ENCODE results near the gene ZNF625. TPM values are rescaled to one million over a fixed set of nuclear protein-coding genes. Genes with fewer than 3 reads are reported as not detected.
"Not testable (repeated sequence)": the region's sequence is repeated elsewhere in the genome, so short reads cannot be mapped to it uniquely, and the experiment has no call there.

Gene ZNF625
- total and polyA plus RNA-seq, 2 experiments from 2014 or later: 2.3 to 10.3 TPM

DNA sequence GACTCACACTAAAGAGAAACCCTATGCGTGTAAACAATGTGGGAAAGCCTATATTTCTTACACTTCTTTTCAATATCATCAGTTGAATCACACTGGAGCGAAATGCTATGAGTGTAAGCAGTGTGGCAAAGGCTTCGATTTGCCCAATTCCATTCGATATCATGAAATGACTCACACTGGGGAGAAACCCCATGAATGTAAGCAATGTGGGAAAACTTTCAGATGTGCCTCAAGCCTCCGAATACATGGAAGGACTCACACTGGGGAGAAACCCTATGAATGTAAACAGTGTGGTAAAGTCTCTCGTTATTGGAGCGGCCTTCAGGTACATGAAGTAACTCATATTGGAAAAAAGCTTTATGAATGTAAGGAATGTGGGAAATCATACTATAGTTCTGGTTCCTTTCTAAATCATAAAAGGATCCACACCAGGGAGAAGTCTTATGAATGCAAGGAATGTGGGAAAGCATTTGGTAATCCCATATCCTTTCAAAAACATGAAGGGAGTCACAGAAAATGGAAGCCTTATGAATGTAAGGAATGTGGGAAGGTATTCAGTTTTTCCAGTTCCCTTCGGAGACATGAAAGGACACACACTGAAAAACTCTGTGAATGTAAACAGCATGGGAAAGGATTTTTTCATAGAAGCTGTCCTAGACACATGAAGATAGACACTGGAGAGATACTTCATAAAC is 44.4 kb downstream of the ZNF625 start:
- no peak for DNase-seq (ENCODE audit: low spot score)
- peaks cover 4% of the 10 kb centered on the region for H3K9me3 ChIP-seq (ENCODE audit: low read depth)
- H3K27ac ChIP-seq: no peak overlapping the region
- H3K79me2 ChIP-seq: no peaks in the 10 kb centered on the region
- H4K20me1 ChIP-seq (ENCODE audit: insufficient read depth, poor library complexity, severe bottlenecking): no peaks in the 10 kb centered on the region
- TF ChIP-seq EZH2phosphoT487 (IDR thresholded peaks at IDR 0.05; ENCODE audit: low read depth, severe bottlenecking, unreplicated experiment): no peak
- TF ChIP-seq, protein P1, sequence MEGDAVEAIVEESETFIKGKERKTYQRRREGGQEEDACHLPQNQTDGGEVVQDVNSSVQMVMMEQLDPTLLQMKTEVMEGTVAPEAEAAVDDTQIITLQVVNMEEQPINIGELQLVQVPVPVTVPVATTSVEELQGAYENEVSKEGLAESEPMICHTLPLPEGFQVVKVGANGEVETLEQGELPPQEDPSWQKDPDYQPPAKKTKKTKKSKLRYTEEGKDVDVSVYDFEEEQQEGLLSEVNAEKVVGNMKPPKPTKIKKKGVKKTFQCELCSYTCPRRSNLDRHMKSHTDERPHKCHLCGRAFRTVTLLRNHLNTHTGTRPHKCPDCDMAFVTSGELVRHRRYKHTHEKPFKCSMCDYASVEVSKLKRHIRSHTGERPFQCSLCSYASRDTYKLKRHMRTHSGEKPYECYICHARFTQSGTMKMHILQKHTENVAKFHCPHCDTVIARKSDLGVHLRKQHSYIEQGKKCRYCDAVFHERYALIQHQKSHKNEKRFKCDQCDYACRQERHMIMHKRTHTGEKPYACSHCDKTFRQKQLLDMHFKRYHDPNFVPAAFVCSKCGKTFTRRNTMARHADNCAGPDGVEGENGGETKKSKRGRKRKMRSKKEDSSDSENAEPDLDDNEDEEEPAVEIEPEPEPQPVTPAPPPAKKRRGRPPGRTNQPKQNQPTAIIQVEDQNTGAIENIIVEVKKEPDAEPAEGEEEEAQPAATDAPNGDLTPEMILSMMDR (IDR thresholded peaks at IDR 0.05; ENCODE audit: poor library complexity): no peak
- no peak for TF ChIP-seq EZH2 (IDR thresholded peaks at IDR 0.05; ENCODE audit: borderline replicate concordance)
- H3K4me1 ChIP-seq (ENCODE audit: insufficient read depth): no peaks in the 10 kb centered on the region
- WGBS (ENCODE audit: low lambda C conversion rate, missing lambda C conversion rate): 95% methylated on average over 8 of the region's 8 CpGs
- no peak overlapping the region for H2AFZ ChIP-seq
- no peak overlapping the region for H3K4me3 ChIP-seq
- H3K36me3 ChIP-seq (replicated peaks; ENCODE audit: insufficient read depth, low read depth): peaks cover 6% of the 10 kb centered on the region
- no peak overlapping the region for H3K4me2 ChIP-seq
- no peaks in the 10 kb centered on the region for H3K9me2 ChIP-seq (replicated peaks; ENCODE audit: insufficient read depth)
- no peaks in the 10 kb centered on the region for H3K27me3 ChIP-seq

DNA sequence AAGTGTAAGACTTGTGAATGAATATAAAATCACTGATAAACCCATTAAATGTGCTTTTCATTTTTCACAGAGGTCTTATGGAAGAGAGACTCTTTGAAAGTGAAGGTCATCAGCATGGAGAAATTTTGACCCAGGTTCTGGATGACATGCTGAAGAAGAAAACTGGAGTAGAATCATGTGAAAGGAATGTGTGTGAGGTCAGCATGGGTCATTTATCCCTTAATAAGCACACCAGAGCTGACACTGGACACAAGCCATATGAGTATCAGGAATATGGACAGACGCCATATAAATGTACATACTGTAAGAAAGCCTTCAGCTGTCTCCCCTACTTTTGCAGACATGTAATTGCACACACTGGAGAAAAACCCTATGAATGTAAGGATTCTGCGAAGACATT is 45.4 kb downstream of the ZNF625 start:
- Histone ChIP-seq H3K36me3 (replicated peaks; ENCODE audit: insufficient read depth, low read depth) (peaks cover 6% of the 10 kb centered on the region), H3K79me2 (no peaks in the 10 kb centered on the region), H2AFZ (no peak overlapping the region), H4K20me1 (ENCODE audit: insufficient read depth, poor library complexity, severe bottlenecking) (no peaks in the 10 kb centered on the region), H3K4me1 (ENCODE audit: insufficient read depth) (no peaks in the 10 kb centered on the region), H3K4me2 (no peak overlapping the region), H3K9me3 (ENCODE audit: low read depth) (peaks cover 4% of the 10 kb centered on the region), H3K4me3 (no peak overlapping the region), H3K27ac (no peak overlapping the region), H3K27me3 (no peaks in the 10 kb centered on the region), H3K9me2 (replicated peaks; ENCODE audit: insufficient read depth) (no peaks in the 10 kb centered on the region)
- TF ChIP-seq, protein P1 (IDR thresholded peaks at IDR 0.05; ENCODE audit: poor library complexity): no peak
- no peak for TF ChIP-seq EZH2 (IDR thresholded peaks at IDR 0.05; ENCODE audit: borderline replicate concordance)
- no peak for TF ChIP-seq EZH2phosphoT487 (IDR thresholded peaks at IDR 0.05; ENCODE audit: low read depth, severe bottlenecking, unreplicated experiment)
- 50% methylated on average over 2 of the region's 2 CpGs for WGBS (ENCODE audit: low lambda C conversion rate, missing lambda C conversion rate)
- no peak for DNase-seq (ENCODE audit: low spot score)

DNA sequence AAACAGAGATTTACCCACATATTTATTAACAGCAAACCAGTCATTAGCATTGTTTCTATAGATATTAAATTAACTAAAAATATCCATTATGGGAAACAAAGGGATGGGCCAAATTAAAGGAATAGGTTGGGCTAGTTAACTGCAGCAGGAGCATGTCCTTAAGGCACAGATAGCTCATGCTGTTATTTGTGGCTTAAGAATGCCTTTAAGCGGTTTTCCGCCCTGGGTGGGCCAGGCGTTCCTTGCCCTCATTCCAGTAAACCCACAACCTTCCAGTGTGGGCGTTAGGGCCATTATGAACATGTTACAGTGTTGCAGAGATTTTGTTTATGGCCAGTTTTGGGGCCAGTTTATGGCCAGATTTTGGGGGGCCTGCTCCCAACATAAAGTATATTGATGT is 52.6 kb downstream of the ZNF625 start:
- H2AFZ ChIP-seq; H3K4me2 ChIP-seq; H3K9me2 ChIP-seq (replicated peaks; ENCODE audit: insufficient read depth); H3K4me3 ChIP-seq; H4K20me1 ChIP-seq (ENCODE audit: insufficient read depth, poor library complexity, severe bottlenecking); H3K27me3 ChIP-seq; H3K4me1 ChIP-seq (ENCODE audit: insufficient read depth); H3K36me3 ChIP-seq (replicated peaks; ENCODE audit: insufficient read depth, low read depth); DNase-seq (ENCODE audit: low spot score); H3K79me2 ChIP-seq; H3K27ac ChIP-seq; H3K9me3 ChIP-seq (ENCODE audit: low read depth): not testable (repeated sequence)
- 92% methylated on average over 4 of the region's 4 CpGs for WGBS (ENCODE audit: low lambda C conversion rate, missing lambda C conversion rate)

DNA sequence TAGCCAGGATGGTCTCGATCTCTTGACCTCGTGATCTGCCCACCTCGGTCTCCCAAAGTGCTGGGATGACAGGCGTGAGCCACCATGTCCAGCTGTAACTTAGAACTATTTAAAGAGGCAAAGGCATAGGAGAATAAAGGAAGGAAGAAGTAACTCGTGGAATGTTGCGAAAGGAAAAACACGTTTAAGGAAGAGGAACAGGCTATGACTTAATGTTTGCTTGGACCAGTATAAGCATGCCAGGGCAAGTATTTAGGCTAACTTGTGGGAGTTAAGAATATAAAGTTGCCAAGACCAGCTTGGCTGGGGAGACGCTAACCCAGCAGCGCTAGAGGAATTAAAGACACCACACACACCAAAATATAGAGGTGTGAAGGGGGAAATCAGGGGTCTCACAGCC is 58.5 kb downstream of the ZNF625 start:
- DNase-seq (ENCODE audit: low spot score): no peak
- Histone ChIP-seq H3K9me3 (ENCODE audit: low read depth) (no peaks in the 10 kb centered on the region), H4K20me1 (ENCODE audit: insufficient read depth, poor library complexity, severe bottlenecking) (no peaks in the 10 kb centered on the region), H3K27ac (no peak overlapping the region), H3K9me2 (replicated peaks; ENCODE audit: insufficient read depth) (no peaks in the 10 kb centered on the region), H3K4me1 (ENCODE audit: insufficient read depth) (peaks cover 4% of the 10 kb centered on the region), H3K4me3 (no peak overlapping the region), H2AFZ (no peak overlapping the region), H3K4me2 (no peak overlapping the region), H3K36me3 (replicated peaks; ENCODE audit: insufficient read depth, low read depth) (no peaks in the 10 kb centered on the region), H3K27me3 (no peaks in the 10 kb centered on the region), H3K79me2 (peaks cover 22% of the 10 kb centered on the region)
- WGBS (ENCODE audit: low lambda C conversion rate, missing lambda C conversion rate): 95% methylated on average over 9 of the region's 9 CpGs
- no peak for TF ChIP-seq EZH2 (IDR thresholded peaks at IDR 0.05; ENCODE audit: borderline replicate concordance)
- TF ChIP-seq EZH2phosphoT487 (IDR thresholded peaks at IDR 0.05; ENCODE audit: low read depth, severe bottlenecking, unreplicated experiment): no peak
- TF ChIP-seq, protein P1 (IDR thresholded peaks at IDR 0.05; ENCODE audit: poor library complexity): no peak

Measured in hepatocyte (in vitro differentiated cells).